HEK293 (cell line): ENCODE results near the gene GOLGA1.
A peak's percentile ranks its signal among the peaks of the same experiment; 100 is the strongest.

ENCODE experiments used
- CTCF ChIA-PET: fragments of 350-600 bp; formaldehyde crosslinking; extraction: SDS; loops from one replicate; lab custom pipeline; 2021; ENCODE audit warnings: antibody characterized with exemption; lab: Yijun Ruan, JAX
- POLR2A ChIA-PET: fragments of 300-600 bp; formaldehyde crosslinking; extraction: SDS; loops from one replicate; lab custom pipeline; 2020; ENCODE audit warnings: antibody characterized with exemption, inconsistent platforms; lab: Yijun Ruan, JAX
- H3K27ac ChIP-seq: fragments of 200-500 bp; sonication (Bioruptor generic); 2 replicates; pipeline ENCODE4 v1.5.1; 2014; ENCODE audit warnings: low read depth, low read length, control low read depth, inconsistent platforms; ENCODE audit errors: extremely low read depth
- H3K36me3 ChIP-seq, 2 experiments: fragments of 200-500 bp in 1 of 2; sonication (Bioruptor generic) in 1 of 2; 1 replicate in 1 of 2; 2 replicates in 1 of 2; pipeline ENCODE4 v1.5.1; 2014 to 2017; ENCODE audit warnings: inconsistent platforms in 2 of 2, low read length in 2 of 2; ENCODE audit not compliant: control insufficient read depth in 2 of 2, insufficient read depth in 1 of 2
- H3K4me1 ChIP-seq: fragments of 200-500 bp; sonication (Bioruptor generic); 2 replicates; pipeline ENCODE4 v1.5.1; 2014; ENCODE audit warnings: mild to moderate bottlenecking, low read length, inconsistent platforms; ENCODE audit not compliant: control insufficient read depth, insufficient read depth
- H3K4me3 ChIP-seq: 2 replicates; pipeline ENCODE4 v1.5.1; 2011; ENCODE audit warnings: low read depth, mild to moderate bottlenecking, control low read depth, low read length, moderate library complexity
- H3K9me3 ChIP-seq: fragments of 200-500 bp; sonication (Bioruptor generic); 2 replicates; pipeline ENCODE4 v1.5.1; 2014; ENCODE audit warnings: low read depth, low read length, inconsistent platforms; ENCODE audit not compliant: control insufficient read depth, insufficient read depth
- FEZF1 ChIP-seq: fragments of 450-650 bp; formaldehyde crosslinking; IDR thresholded peaks from 2 replicates; pipeline ENCODE4 v1.5.1; 2016; ENCODE audit warnings: missing biosample characterization, missing genetic modification characterization
- HOXA7 ChIP-seq: sonication (generic); formaldehyde crosslinking; IDR thresholded peaks from 2 replicates; pipeline ENCODE4 v1.8.1; 2022; ENCODE audit warnings: missing genetic modification reagents, borderline replicate concordance
- HOXD13 ChIP-seq: sonication (generic); formaldehyde crosslinking; IDR thresholded peaks from 2 replicates; pipeline ENCODE4 v1.8.0; 2022; ENCODE audit warnings: missing genetic modification reagents, borderline replicate concordance
- KLF8 ChIP-seq: fragments of 450-650 bp; formaldehyde crosslinking; IDR thresholded peaks from 2 replicates; pipeline ENCODE4 v1.5.1; 2016; ENCODE audit warnings: missing biosample characterization, missing genetic modification characterization
- OVOL3 ChIP-seq: fragments of 450-650 bp; formaldehyde crosslinking; IDR thresholded peaks from 2 replicates; pipeline ENCODE4 v1.5.1; 2016; ENCODE audit warnings: missing biosample characterization, missing genetic modification characterization
- SETDB1 ChIP-seq: IDR thresholded peaks from one replicate; pipeline ENCODE4 v1.6.1; 2017; ENCODE audit warnings: mild to moderate bottlenecking, low read length, moderate library complexity, mixed read lengths; ENCODE audit not compliant: insufficient read length
- SP7 ChIP-seq: fragments of 450-650 bp; formaldehyde crosslinking; IDR thresholded peaks from 2 replicates; pipeline ENCODE4 v1.5.1; 2016; ENCODE audit warnings: missing biosample characterization, missing genetic modification characterization
- WT1 ChIP-seq: fragments of 450-650 bp; formaldehyde crosslinking; IDR thresholded peaks from 2 replicates; pipeline ENCODE4 v1.5.1; 2016; ENCODE audit warnings: missing biosample characterization, missing genetic modification characterization
- YY1 ChIP-seq: fragments of 450-650 bp; formaldehyde crosslinking; IDR thresholded peaks from 2 replicates; pipeline ENCODE4 v1.5.1; 2018; ENCODE audit warnings: missing biosample characterization, missing genetic modification characterization
- ZBTB17 ChIP-seq: fragments of 450-650 bp; formaldehyde crosslinking; IDR thresholded peaks from 2 replicates; pipeline ENCODE4 v1.5.1; 2016; ENCODE audit warnings: missing biosample characterization, missing genetic modification characterization
- ZFHX2 ChIP-seq: fragments of 450-650 bp; formaldehyde crosslinking; conservative IDR thresholded peaks from 2 replicates; pipeline ENCODE4 v1.5.1; 2016; ENCODE audit warnings: missing biosample characterization, missing genetic modification characterization
- ZNF10 ChIP-seq: fragments of 450-650 bp; formaldehyde crosslinking; IDR thresholded peaks from 2 replicates; pipeline ENCODE4 v1.5.1; 2017; ENCODE audit warnings: missing biosample characterization, missing genetic modification characterization
- ZNF112 ChIP-seq: fragments of 450-650 bp; formaldehyde crosslinking; IDR thresholded peaks from 2 replicates; pipeline ENCODE4 v1.5.0; 2017; ENCODE audit warnings: missing biosample characterization, missing genetic modification characterization
- ZNF114 ChIP-seq: fragments of 450-650 bp; formaldehyde crosslinking; IDR thresholded peaks from 2 replicates; pipeline ENCODE4 v1.5.0; 2017; ENCODE audit warnings: missing biosample characterization, missing genetic modification characterization
- ZNF146 ChIP-seq: fragments of 450-650 bp; formaldehyde crosslinking; IDR thresholded peaks from 2 replicates; pipeline ENCODE4 v1.5.1; 2016; ENCODE audit warnings: missing biosample characterization, missing genetic modification characterization
- ZNF155 ChIP-seq: fragments of 450-650 bp; formaldehyde crosslinking; IDR thresholded peaks from 2 replicates; pipeline ENCODE4 v1.5.1; 2016; ENCODE audit warnings: missing biosample characterization, missing genetic modification characterization
- ZNF169 ChIP-seq: fragments of 450-650 bp; formaldehyde crosslinking; IDR thresholded peaks from 2 replicates; pipeline ENCODE4 v1.5.1; 2016; ENCODE audit warnings: missing biosample characterization, missing genetic modification characterization
- ZNF175 ChIP-seq: fragments of 450-650 bp; formaldehyde crosslinking; IDR thresholded peaks from 2 replicates; pipeline ENCODE4 v1.5.1; 2016; ENCODE audit warnings: missing biosample characterization, missing genetic modification characterization
- ZNF335 ChIP-seq: fragments of 450-650 bp; formaldehyde crosslinking; conservative IDR thresholded peaks from 2 replicates; pipeline ENCODE4 v1.5.1; 2016; ENCODE audit warnings: missing biosample characterization, missing genetic modification characterization
- ZNF433 ChIP-seq: fragments of 450-650 bp; formaldehyde crosslinking; IDR thresholded peaks from 2 replicates; pipeline ENCODE4 v1.5.1; 2016; ENCODE audit warnings: missing biosample characterization, missing genetic modification characterization, low read depth
- ZNF514 ChIP-seq: fragments of 450-650 bp; formaldehyde crosslinking; IDR thresholded peaks from 2 replicates; pipeline ENCODE4 v1.5.1; 2016; ENCODE audit warnings: missing biosample characterization, missing genetic modification characterization
- ZNF530 ChIP-seq: fragments of 450-650 bp; formaldehyde crosslinking; IDR thresholded peaks from 2 replicates; pipeline ENCODE4 v1.5.1; 2016; ENCODE audit warnings: low read depth, missing biosample characterization, missing genetic modification characterization
- ZNF558 ChIP-seq: fragments of 450-650 bp; formaldehyde crosslinking; IDR thresholded peaks from 2 replicates; pipeline ENCODE4 v1.5.1; 2016; ENCODE audit warnings: missing biosample characterization, missing genetic modification characterization
- ZNF585B ChIP-seq: fragments of 450-650 bp; formaldehyde crosslinking; IDR thresholded peaks from 2 replicates; pipeline ENCODE4 v1.5.1; 2016; ENCODE audit warnings: missing biosample characterization, missing genetic modification characterization
- ZNF624 ChIP-seq: fragments of 450-650 bp; formaldehyde crosslinking; IDR thresholded peaks from 2 replicates; pipeline ENCODE4 v1.5.1; 2017; ENCODE audit warnings: missing biosample characterization, missing genetic modification characterization
- ZNF677 ChIP-seq: fragments of 450-650 bp; IDR thresholded peaks from 2 replicates; pipeline ENCODE4 v1.5.0; 2018; ENCODE audit warnings: missing biosample characterization, mild to moderate bottlenecking, missing genetic modification characterization, moderate library complexity
- ZNF76 ChIP-seq: fragments of 450-650 bp; formaldehyde crosslinking; IDR thresholded peaks from 2 replicates; pipeline ENCODE4; 2016; ENCODE audit warnings: low read depth, missing biosample characterization, missing genetic modification characterization, borderline replicate concordance
- ZNF843 ChIP-seq: fragments of 450-650 bp; formaldehyde crosslinking; IDR thresholded peaks from 2 replicates; pipeline ENCODE4 v1.5.1; 2016; ENCODE audit warnings: missing biosample characterization, missing genetic modification characterization
- TF ChIP-seq, protein P1 (sequence below): fragments of 450-650 bp; formaldehyde crosslinking; IDR thresholded peaks from 2 replicates; pipeline ENCODE4 v1.5.1; 2017; ENCODE audit warnings: missing biosample characterization, missing genetic modification characterization
- TF ChIP-seq, protein P2 (sequence below): fragments of 450-650 bp; formaldehyde crosslinking; IDR thresholded peaks from 2 replicates; pipeline ENCODE4 v1.5.1; 2017; ENCODE audit warnings: missing biosample characterization, missing genetic modification characterization
- TF ChIP-seq, protein P3 (sequence below): fragments of 450-650 bp; formaldehyde crosslinking; IDR thresholded peaks from 2 replicates; pipeline ENCODE4 v1.5.1; 2016; ENCODE audit warnings: missing biosample characterization, missing genetic modification characterization
- TF ChIP-seq, protein P4 (sequence below): fragments of 450-650 bp; formaldehyde crosslinking; IDR thresholded peaks from 2 replicates; pipeline ENCODE4 v1.5.1; 2016; ENCODE audit warnings: missing biosample characterization, missing genetic modification characterization

Gene GOLGA1

DNA sequence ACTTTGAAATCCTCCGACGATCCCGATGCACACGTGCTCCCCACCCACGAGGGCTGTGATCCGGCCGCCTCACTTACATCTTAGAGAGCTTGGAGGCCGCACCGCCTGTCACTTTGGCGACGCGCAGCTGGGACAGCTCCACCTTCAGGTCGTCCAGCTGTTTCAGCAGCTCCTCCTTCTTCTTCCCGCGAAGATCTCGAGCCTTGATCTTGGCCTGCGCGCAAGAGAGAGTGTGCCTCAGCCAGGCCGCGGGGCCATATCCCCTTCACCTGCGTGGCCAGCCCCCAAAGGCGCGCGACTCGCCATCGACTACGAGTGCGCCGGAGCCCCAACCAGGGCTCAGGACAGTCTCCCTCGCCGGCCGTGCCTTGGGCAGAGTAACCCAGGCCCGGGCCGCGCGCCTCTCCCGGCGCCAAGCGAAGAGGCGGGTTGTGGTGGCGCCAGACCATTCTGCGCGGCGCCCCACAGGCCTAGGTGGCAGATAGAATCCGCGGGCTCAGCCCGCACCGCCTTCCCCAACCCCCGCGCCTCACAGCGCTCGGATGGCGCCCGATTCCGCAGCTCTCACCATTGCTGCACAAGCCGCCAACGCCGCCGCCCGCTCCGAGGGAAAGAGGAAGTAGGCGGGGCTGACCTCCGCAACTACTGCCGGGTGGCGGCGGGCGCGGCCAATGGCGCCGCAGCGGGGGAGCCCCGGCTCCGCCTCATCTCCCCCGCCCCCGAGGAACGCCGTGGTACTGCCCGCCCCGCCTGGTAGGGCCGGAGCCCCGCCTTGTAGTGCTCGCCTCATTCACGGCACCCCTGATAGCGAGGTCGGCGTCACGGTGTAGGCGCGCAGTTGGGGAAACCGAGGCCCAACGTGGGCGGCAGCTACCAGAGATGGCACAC, 79.3 kb downstream of the GOLGA1 start, which contains the start of the genes ARPC5L and RPL35:
ARPC5L (plus strand) TSS at position 789 of the 888 bp plus-strand sequence. CDS start 7,161 bp downstream, outside the sequence.
RPL35 (minus strand) TSS at position 616 of the 888 bp plus-strand sequence; CDS start at position 571, 45 bp downstream.
- no peaks in the 10 kb centered on the region for H3K4me1 ChIP-seq
- H3K4me3 ChIP-seq, result peak within 1 kb of the TSS; percentile 86
- no peaks in the 10 kb centered on the region for H3K9me3 ChIP-seq
- H3K36me3 ChIP-seq, result peaks cover 4 to 49% of the 10 kb centered on the region in 2 experiments; a peak in 2 of 3 replicates
- H3K27ac ChIP-seq, result peak within 1 kb of the TSS; percentile 100
- POLR2A ChIA-PET, result interaction anchor here (0.6 to 3.0 kb wide), 26 partner anchors 7 to 612 kb away, joined by 3 to 46 read pairs (median 4); partner anchors contain the start of genes HSPA5, NR6A1, OLFML2A and RABEPK
- CTCF ChIA-PET, result interaction anchor here (0.6 to 3.6 kb wide), 10 partner anchors 9 to 523 kb away, joined by 3 to 24 read pairs (median 4); partner anchors contain the start of genes NR6A1, OLFML2A and WDR38
- TF ChIP-seq ZBTB17 (tag by site-specific recombination) (no peak; the same call in 1 of the 2 replicates), ZNF114 (tag by site-specific recombination) (no peak), ZNF677 (tag by site-specific recombination) (no peak), ZNF585B (no peak), ZNF175 (tag by site-specific recombination) (no peak), OVOL3 (no peak), ZNF169 (tag by site-specific recombination) (no peak), ZNF530 (tag by site-specific recombination) (no peak), FEZF1 (no peak), ZNF112 (tag by site-specific recombination) (no peak), ZNF155 (no peak), WT1 (tag by site-specific recombination) (no peak), ZNF10 (tag by site-specific recombination) (no peak), HOXD13 (CRISPR knock-in tag) (no peak), ZFHX2 (tag by site-specific recombination) (peak; percentile 68), ZNF558 (tag by site-specific recombination) (no peak), KLF8 (tag by site-specific recombination) (peak; percentile 89), HOXA7 (CRISPR knock-in tag) (no peak), SETDB1 (no peak), ZNF624 (tag by site-specific recombination) (no peak), SP7 (tag by site-specific recombination) (peak; percentile 71; the same call in 1 of the 2 replicates), ZNF514 (tag by site-specific recombination) (no peak), ZNF76 (peak; percentile 60; the same call in 1 of the 2 replicates), ZNF335 (tag by site-specific recombination) (no peak), YY1 (tag by site-specific recombination) (peak; percentile 73), ZNF146 (tag by site-specific recombination) (no peak), ZNF433 (no peak), ZNF843 (tag by site-specific recombination) (no peak)
- TF ChIP-seq, protein P1, sequence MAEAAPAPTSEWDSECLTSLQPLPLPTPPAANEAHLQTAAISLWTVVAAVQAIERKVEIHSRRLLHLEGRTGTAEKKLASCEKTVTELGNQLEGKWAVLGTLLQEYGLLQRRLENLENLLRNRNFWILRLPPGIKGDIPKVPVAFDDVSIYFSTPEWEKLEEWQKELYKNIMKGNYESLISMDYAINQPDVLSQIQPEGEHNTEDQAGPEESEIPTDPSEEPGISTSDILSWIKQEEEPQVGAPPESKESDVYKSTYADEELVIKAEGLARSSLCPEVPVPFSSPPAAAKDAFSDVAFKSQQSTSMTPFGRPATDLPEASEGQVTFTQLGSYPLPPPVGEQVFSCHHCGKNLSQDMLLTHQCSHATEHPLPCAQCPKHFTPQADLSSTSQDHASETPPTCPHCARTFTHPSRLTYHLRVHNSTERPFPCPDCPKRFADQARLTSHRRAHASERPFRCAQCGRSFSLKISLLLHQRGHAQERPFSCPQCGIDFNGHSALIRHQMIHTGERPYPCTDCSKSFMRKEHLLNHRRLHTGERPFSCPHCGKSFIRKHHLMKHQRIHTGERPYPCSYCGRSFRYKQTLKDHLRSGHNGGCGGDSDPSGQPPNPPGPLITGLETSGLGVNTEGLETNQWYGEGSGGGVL, result no peak
- TF ChIP-seq, protein P2, sequence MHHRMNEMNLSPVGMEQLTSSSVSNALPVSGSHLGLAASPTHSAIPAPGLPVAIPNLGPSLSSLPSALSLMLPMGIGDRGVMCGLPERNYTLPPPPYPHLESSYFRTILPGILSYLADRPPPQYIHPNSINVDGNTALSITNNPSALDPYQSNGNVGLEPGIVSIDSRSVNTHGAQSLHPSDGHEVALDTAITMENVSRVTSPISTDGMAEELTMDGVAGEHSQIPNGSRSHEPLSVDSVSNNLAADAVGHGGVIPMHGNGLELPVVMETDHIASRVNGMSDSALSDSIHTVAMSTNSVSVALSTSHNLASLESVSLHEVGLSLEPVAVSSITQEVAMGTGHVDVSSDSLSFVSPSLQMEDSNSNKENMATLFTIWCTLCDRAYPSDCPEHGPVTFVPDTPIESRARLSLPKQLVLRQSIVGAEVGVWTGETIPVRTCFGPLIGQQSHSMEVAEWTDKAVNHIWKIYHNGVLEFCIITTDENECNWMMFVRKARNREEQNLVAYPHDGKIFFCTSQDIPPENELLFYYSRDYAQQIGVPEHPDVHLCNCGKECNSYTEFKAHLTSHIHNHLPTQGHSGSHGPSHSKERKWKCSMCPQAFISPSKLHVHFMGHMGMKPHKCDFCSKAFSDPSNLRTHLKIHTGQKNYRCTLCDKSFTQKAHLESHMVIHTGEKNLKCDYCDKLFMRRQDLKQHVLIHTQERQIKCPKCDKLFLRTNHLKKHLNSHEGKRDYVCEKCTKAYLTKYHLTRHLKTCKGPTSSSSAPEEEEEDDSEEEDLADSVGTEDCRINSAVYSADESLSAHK (tag by site-specific recombination), result no peak
- TF ChIP-seq, protein P3, sequence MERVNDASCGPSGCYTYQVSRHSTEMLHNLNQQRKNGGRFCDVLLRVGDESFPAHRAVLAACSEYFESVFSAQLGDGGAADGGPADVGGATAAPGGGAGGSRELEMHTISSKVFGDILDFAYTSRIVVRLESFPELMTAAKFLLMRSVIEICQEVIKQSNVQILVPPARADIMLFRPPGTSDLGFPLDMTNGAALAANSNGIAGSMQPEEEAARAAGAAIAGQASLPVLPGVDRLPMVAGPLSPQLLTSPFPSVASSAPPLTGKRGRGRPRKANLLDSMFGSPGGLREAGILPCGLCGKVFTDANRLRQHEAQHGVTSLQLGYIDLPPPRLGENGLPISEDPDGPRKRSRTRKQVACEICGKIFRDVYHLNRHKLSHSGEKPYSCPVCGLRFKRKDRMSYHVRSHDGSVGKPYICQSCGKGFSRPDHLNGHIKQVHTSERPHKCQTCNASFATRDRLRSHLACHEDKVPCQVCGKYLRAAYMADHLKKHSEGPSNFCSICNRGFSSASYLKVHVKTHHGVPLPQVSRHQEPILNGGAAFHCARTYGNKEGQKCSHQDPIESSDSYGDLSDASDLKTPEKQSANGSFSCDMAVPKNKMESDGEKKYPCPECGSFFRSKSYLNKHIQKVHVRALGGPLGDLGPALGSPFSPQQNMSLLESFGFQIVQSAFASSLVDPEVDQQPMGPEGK (tag by site-specific recombination), result no peak; the same call in 1 of the 2 replicates
- TF ChIP-seq, protein P4, sequence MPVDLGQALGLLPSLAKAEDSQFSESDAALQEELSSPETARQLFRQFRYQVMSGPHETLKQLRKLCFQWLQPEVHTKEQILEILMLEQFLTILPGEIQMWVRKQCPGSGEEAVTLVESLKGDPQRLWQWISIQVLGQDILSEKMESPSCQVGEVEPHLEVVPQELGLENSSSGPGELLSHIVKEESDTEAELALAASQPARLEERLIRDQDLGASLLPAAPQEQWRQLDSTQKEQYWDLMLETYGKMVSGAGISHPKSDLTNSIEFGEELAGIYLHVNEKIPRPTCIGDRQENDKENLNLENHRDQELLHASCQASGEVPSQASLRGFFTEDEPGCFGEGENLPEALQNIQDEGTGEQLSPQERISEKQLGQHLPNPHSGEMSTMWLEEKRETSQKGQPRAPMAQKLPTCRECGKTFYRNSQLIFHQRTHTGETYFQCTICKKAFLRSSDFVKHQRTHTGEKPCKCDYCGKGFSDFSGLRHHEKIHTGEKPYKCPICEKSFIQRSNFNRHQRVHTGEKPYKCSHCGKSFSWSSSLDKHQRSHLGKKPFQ (tag by site-specific recombination), result peak; percentile 4; the same call in 1 of the 2 replicates
